COLO829 (cell line): Measurements from ENCODE around the gene ARL6IP1.
"Not testable (repeated sequence)": the region's sequence is repeated elsewhere in the genome, so short reads cannot be mapped to it uniquely, and the experiment has no call there.

Experiments
- DNase-seq: peaks from one replicate; pipeline ENCODE4 v3.0.0; 2012; ENCODE audit warnings: low spot score

Gene ARL6IP1

DNA sequence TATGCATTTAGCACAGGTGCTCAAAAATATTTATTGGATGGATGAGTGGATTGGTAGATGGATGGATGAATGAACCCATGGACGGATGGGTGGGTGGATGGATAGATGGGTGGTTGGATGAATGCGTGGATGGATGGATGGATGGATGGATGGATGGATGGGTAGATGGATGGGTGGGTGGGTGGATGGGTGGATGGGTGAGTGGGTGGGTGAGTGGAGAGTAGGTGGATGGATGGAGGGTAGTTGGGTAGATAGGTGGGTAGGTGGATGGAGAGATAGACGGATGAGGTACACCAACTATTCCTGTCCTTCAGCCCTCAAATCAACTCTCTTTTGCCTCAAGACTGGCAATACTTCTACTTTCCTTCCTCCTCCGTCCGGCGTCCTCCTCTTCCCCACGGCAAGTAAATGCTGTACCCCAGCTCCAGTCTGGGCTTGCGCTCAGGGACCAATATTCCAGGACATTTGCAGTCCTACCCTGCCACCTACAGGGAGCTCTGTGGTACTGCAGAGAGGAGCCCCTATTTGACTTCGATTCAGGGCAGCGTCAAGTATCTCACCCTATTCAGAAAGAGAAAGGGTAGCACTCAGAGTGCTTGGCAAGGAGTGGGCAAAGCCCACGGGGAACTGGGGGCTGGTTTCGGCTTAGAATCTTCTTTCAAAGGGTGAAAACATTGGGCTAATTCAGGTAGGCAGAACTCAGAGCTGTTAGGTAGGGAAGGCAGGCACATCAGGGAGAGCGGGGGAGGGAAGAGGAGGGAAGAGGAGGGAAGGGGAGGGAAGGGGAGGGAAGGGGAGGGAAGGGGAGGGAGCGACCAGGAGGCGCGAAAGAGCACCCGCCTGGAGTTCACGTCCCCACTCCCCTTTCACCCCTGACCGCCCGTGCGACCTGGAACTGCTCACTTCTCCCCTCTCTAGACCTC, 41.5 kb downstream of the ARL6IP1 start:
- not testable (repeated sequence) for DNase-seq

DNA sequence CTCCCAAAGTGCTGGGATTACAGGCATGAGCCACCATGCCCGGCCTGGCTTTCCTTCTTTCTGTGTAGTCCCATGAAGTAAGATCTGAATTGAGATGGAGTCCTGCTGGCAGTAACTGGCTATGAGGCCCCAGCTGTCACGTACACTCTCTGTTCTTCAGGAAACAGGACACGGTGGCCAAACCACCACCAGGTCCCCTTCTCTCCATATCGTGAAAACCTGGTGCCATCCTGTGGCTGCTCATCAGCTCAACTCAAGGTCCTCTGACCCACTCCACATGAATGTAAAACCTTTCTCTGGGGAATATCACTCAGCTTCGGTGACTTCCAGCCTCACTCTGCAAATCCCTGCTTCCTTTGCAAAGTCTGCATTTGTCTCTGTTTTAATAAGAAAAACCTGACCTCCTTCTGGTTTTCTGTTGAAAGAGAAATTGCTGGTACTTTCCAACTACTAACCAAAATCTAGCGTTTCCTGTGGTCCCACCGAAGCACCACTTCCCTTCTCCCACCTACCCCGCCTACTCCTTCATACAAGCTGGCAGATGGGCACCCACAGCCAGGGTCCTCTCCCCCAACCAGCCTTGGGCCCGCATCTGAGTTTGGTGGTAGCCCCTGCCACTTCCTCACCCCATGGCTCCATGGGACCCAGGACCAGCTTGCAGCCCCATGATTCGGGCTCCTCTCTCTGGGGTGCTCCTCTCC, 43.2 kb downstream of the ARL6IP1 start:
- not testable (repeated sequence) for DNase-seq

DNA sequence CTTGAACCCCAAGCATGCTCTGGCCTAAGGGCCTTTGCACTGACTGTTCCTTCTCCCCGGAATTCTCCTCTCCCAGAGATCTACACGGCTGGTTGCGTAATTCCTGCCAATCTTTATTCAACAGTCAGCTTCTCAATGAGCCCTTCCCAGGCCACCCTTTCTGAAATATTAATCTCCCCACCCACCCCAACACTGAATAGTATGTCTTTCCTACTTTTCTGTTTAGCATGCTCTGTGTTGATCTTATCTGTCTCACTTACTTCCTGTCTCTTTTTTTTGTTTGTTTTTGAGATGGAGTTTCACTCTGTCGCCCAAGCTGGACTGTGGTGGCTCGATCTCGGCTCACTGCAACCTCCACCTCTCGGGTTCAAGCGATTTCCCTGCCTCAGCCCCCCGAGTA, 44.7 kb downstream of the ARL6IP1 start:
- not testable (repeated sequence) for DNase-seq

DNA sequence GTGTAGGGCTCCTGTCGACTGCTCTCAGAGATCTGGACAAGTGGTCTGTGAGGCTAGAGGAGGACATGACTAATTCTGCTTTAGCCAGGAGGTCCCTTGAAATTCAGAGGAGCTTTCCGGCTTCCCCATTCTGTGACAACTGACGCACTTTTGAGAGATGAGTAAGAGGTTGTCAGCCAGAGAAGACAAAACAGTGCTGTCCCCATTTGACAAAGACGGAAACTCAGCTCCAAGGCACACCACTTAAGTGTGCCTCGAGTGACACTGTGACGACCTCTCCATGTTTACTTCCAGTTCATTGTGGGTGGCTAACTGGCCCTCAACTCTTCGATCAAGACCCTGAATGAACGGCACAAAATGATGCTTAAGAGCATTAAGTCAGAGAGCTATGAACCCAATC, 58.5 kb downstream of the ARL6IP1 start:
- not testable (repeated sequence) for DNase-seq
